ENCODE data around the gene PRR5L.

DNA sequence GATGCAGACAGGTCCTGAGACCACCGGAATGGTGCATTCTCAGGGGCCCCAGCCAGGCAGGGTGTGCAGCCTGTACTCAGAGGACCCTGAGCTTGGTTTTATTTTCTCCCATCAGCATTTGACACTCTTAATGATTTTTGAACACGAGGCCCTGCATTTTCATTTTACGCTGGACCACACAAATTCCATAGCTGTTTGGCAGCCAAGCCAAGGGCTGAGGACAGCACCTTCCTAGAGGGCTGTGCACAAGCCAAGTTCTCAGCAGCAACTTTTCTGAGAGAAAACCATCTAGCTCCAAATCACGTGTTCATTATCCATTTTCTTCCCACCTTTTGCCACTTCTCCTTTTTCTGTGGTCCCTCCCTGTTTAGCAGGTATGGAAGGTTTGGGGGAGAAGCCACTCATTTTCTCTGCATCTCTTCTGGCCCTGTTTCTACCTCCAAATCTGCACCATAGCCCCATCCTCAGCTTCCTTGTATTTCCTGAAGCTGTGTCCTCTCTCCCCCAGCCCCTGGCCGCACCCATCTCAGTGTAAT is 153.5 kb downstream of the PRR5L start:
- TF ChIP-seq, protein P1, sequence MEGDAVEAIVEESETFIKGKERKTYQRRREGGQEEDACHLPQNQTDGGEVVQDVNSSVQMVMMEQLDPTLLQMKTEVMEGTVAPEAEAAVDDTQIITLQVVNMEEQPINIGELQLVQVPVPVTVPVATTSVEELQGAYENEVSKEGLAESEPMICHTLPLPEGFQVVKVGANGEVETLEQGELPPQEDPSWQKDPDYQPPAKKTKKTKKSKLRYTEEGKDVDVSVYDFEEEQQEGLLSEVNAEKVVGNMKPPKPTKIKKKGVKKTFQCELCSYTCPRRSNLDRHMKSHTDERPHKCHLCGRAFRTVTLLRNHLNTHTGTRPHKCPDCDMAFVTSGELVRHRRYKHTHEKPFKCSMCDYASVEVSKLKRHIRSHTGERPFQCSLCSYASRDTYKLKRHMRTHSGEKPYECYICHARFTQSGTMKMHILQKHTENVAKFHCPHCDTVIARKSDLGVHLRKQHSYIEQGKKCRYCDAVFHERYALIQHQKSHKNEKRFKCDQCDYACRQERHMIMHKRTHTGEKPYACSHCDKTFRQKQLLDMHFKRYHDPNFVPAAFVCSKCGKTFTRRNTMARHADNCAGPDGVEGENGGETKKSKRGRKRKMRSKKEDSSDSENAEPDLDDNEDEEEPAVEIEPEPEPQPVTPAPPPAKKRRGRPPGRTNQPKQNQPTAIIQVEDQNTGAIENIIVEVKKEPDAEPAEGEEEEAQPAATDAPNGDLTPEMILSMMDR (IDR thresholded peaks at IDR 0.05; ENCODE audit: low read length) = no peak
- TF ChIP-seq EZH2phosphoT487 (IDR thresholded peaks at IDR 0.05; ENCODE audit: low read length) = no peak

All from MM.1S (cell line).